Ishikawa (cell line): ENCODE data around the gene C3orf52.

ENCODE experiments used
- CEBPB ChIP-seq: IDR thresholded peaks from 2 replicates; pipeline ENCODE4 v1.6.1; 2012
- CREB1 ChIP-seq: IDR thresholded peaks from 2 replicates; pipeline ENCODE4 v1.6.1; 2012; ENCODE audit warnings: low read depth
- EGR1 ChIP-seq: IDR thresholded peaks from 2 replicates; pipeline ENCODE4 v1.6.1; 2012
- EP300 ChIP-seq: IDR thresholded peaks from 2 replicates; pipeline ENCODE4 v1.6.1; 2012; ENCODE audit warnings: borderline replicate concordance
- FOXM1 ChIP-seq: IDR thresholded peaks from 2 replicates; pipeline ENCODE4 v1.6.1; 2012; ENCODE audit warnings: low read depth, borderline replicate concordance
- MAX ChIP-seq: IDR thresholded peaks from 2 replicates; pipeline ENCODE4 v1.6.1; 2012
- NFIC ChIP-seq: IDR thresholded peaks from 2 replicates; pipeline ENCODE4 v1.6.1; 2012
- RAD21 ChIP-seq: IDR thresholded peaks from 2 replicates; pipeline ENCODE4 v1.6.1; 2012; ENCODE audit warnings: low read depth
- REST ChIP-seq: IDR thresholded peaks from 2 replicates; pipeline ENCODE4 v1.6.1; 2012; ENCODE audit warnings: low read depth, mild to moderate bottlenecking
- TAF1 ChIP-seq: IDR thresholded peaks from 2 replicates; pipeline ENCODE4 v1.6.1; 2012; ENCODE audit warnings: low read depth, mild to moderate bottlenecking
- TCF12 ChIP-seq: IDR thresholded peaks from 2 replicates; pipeline ENCODE4 v1.6.1; 2012; ENCODE audit warnings: low read depth
- TEAD4 ChIP-seq: IDR thresholded peaks from 2 replicates; pipeline ENCODE4 v1.6.1; 2012
- USF1 ChIP-seq: IDR thresholded peaks from 2 replicates; pipeline ENCODE4 v1.6.1; 2012
- YY1 ChIP-seq: IDR thresholded peaks from 2 replicates; pipeline ENCODE4 v1.6.1; 2012; ENCODE audit warnings: low read depth
- ZBTB7A ChIP-seq: IDR thresholded peaks from 2 replicates; pipeline ENCODE4 v1.6.1; 2012; ENCODE audit warnings: low read depth

Gene C3orf52

GRCh38 chr3:112124907-112125607 is 38.9 kb downstream of the C3orf52 start:
- TF ChIP-seq CREB1 (no peak), EGR1 (no peak), FOXM1 (no peak), EP300 (no peak), USF1 (no peak), ZBTB7A (no peak), TCF12 (no peak), REST (no peak), CEBPB (no peak), NFIC (no peak), RAD21 (no peak), TEAD4 (no peak), MAX (no peak), TAF1 (no peak), YY1 (no peak)

GRCh38 chr3:112126511-112126911 is 40.3 kb downstream of the C3orf52 start:
- TF ChIP-seq TAF1 (no peak), MAX (no peak), TCF12 (no peak), TEAD4 (no peak), USF1 (no peak), EGR1 (no peak), NFIC (no peak), REST (no peak), YY1 (no peak), RAD21 (no peak)

GRCh38 chr3:112127522-112128494 is 41.6 kb downstream of the C3orf52 start:
- TF ChIP-seq CREB1 (no peak), CEBPB (no peak), TAF1 (no peak), MAX (no peak), TEAD4 (no peak), ZBTB7A (no peak), EGR1 (no peak), FOXM1 (no peak), NFIC (no peak), EP300 (no peak), YY1 (no peak)

- TF ChIP-seq TEAD4 (no peak), ZBTB7A (no peak), FOXM1 (no peak), TAF1 (no peak), RAD21 (no peak), EGR1 (no peak), TCF12 (no peak), USF1 (no peak), CREB1 (no peak), REST (no peak), MAX (no peak), EP300 (no peak), YY1 (no peak), NFIC (no peak)
These were observed 42.9 kb downstream of the C3orf52 start for GRCh38 chr3:112128843-112129727.
